HG03045 (cell line): ENCODE results near the gene MGAT2.
"Not testable (repeated sequence)": the region's sequence is repeated elsewhere in the genome, so short reads cannot be mapped to it uniquely, and the experiment has no call there.

Experiments
- ATAC-seq: cut with Tn5 transposase; IDR thresholded peaks from one replicate; pipeline ENCODE4 v1.9.1; 2021; ENCODE audit warnings: mild to moderate bottlenecking, moderate library complexity; ENCODE audit not compliant: unreplicated experiment

The MGAT2 gene

DNA sequence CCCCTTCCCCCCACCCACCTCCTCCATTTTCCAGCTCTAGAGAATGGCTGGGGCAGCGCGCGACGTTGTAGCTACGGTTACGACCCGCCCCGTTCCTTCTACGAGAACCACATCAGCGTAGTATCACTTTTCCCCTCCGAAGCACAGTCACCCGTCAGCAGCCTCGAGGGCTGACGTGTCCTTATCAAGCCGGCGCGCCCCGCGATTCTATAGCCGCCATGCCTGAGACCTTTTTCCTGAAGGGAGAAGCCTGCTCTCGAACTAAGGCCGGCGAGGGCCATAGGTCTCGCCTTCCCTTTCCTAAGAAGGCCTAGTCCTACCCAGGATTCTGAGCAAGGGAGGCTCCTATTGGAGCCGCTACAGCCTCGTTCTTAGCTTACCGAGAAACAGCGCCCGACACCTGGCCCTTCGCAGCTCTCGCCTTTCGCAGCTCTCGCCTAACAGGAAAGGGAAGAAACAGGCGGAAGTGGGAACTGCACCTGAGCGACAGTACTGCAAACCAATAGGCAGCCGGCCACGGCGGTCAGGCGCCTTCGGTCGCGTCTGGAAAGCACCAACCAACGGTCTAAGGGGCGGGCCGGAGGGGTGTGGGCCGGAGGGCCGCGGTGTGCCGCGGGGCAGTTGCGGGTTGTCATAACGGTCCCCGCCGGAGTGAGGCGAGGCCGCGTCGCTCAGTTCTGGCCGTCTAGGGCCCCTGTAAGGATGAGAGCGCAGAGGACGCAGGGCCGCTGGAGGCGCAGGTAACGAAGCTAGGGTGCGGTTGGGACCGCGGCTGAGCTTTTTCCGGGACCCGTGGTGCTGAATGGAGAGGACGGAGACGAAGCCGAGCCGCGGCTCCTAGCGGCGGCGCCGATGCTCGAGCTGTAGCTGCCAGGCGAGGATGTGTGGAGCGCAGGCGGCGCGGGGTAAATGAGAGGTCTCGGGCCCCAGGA, at the start of gene MGAT2, which contains the start of gene RPL36AL:
Gene MGAT2 (plus strand): TSS at position 618 of the 932 bp plus-strand sequence. CDS start 470 bp downstream, outside the sequence.
Gene RPL36AL (minus strand): TSS at position 445 of the 932 bp plus-strand sequence. CDS start 1,522 bp downstream, outside the sequence.
- peak; percentile 93 for ATAC-seq

DNA sequence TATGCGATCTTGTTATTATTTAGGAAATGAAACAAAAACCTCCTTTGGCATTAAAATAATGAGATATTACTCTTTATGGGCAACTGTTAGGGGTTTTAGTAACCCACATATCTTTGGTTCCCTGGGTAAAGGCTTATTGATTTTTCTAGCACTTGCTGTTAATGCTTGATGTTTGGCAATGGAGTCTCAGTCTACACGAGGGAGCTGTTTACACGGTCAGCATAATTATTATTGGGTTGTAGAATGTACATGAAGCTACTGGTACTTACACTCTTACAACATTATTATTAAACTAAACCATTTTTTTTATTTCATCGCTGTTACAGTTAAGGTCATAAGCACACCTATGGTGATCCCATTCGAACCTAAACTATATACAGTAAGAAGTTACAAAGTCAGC, 46.6 kb upstream of the MGAT2 start:
- ATAC-seq: no peak

DNA sequence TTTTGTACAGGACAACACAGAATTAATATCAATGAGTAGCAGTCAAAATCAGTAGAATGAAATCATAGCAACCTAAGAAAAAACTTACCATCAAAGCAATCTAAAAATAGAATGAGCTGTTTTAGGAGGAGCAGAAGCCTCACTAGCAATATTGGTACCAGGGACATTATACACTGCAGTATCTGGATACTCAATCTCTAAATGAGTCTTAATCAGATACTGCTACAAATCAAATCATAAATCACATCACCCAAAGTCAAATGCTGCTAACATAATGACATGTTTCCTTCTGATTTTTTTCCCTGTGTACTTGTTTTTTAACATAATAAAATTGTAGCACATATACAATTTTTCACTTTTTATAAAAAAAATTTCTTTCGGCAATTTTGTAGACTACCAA, 42.5 kb upstream of the MGAT2 start:
- no peak for ATAC-seq

DNA sequence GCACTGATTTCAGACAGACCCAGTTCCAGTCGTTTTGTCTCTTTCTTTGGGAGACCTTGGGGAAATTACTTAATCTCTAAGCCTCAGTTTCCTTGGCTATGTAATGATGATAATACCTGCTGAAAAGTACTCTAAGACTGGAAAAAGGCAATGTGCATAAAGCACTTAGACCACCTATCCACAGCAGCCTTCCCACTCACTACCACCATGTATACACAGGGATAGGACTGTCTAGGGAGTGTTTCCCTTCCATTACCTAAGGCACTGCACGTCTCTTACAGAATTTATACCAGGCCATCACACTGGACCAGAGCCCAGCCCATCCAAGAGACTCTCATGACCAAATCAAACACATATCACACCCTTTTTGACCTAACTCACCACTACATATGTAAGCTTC, 40.8 kb upstream of the MGAT2 start:
- ATAC-seq: no peak

GRCh38 chr14:49581209-49582112, 39.1 kb upstream of the MGAT2 start:
- no peak for ATAC-seq

DNA sequence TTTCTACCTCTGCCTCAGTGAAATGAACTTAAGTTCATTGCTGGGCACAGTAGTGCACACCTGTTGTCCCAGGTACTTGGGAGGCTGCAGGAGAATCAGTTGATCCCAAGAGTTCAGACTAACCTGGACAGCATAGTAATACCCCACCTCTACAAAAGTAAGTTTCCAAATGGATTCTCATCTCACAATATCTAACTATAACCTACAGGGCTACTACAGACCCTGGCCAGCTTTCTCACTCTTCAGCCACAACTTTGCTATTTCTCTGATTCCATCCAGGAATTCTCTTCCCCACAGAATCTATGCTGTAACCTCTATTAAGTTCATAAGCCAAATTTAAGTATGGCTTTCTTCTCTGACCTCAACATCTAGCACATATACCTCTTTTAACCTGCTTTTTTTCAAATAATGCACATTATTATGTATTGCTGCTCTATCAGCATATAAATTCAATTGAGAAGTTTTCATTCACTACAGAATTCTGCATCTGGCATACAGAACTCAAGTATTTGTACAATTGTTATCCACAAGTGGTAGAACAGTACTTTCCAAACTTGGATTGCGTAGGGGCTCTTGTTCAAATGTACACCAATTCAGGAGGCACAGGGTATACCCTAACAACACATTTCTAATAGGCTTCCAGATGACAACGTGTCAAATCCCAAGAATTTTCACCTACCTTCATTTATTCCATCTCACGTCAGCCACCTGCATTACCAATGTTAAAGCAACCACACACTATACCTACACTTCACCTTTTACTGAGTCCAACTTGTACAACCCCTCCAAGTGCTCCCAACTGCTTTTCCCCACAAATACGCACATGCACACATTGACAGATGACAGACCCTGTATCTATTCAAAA, 38.3 kb upstream of the MGAT2 start:
- no peak for ATAC-seq

DNA sequence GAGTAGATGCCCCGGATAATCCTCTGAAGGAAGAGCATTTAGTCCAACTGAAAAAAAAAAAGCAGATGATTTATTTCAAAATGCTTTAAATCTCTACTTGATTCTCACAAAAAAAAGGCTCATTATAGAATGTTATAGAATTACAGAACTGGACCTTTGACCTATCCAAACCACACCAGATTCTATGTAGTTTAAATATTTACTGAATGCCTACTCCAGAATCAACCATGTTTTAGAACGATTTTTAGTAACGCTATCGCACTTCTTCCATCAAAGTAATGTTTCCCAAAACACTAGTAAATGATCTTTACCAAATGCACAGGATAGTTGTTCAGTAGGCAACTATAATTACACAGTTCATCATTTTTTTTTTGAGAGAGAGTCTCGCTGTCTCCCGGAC, 37.0 kb upstream of the MGAT2 start:
- no peak for ATAC-seq

GRCh38 chr14:49584058-49584457, 36.5 kb upstream of the MGAT2 start:
- no peak for ATAC-seq

DNA sequence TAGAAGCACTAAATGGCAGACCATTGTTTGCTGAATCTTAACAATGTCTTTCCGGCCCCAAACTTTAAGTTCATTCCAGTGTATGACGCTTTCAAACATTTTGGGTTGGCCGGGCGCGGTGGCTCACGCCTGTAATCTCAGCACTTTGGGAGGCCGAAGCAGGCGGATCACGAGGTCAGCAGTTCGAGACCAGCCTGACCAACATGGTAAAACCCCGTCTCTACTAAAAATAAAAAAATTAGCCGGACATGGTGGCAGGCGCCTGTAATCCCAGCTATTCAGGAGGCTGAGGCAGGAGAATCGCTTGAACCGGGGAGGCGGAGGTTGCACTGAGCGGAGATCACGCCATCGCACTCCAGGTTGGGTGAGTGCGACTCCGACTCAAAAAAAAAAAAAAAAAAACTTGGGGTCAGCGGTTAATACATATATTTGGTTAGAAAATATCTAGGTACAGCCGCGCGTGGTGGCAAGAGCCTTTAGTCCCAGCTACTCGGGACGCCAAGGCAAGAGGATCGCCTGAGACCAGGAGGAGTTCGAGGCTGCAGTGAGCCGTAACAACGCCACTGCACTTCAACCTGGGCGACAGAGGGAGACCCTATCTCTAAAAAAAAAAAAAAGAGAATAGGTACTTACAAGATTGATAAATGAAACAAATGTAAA, 35.5 kb upstream of the MGAT2 start:
- not testable (repeated sequence) for ATAC-seq

DNA sequence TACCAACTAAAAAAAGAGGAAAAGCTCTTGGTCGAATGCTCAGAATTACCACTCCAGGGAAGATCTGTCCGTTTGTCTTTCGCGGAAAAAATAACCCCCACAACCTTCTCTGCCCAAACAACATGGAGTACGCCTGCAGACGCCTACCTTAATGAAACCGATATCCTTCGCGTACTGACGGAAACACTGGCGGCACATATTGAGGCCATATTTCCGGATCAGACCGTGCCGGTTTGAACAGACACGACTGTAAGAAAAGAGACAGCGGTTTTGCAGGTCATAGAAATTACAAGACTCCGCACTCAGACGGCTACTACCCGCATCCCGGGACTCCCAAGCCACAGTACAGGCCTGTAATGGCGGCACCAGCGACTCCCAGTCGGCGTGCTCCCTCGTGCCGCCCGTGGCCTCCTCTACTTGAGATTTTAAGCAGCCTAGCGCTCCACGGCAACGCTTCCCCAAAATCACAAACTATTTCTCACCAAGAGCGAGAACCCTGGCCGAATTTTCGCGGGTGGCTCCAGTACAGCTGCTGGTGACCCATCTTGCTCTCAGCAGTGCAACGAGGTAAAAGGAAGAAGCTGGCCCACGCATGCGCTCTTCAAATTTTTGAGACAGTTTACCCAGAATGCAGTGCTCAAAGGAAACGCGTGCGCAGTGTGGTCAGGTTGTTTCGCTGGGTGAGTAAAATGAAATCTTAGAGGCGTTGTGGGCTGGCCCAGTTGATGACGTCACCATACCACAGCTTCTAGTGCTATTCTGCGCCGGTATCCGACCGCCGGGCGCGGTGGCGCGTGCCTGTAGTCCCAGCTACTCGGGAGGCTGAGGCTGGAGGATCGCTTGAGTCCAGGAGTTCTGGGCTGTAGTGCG, 34.6 kb upstream of the MGAT2 start, which contains the start of gene RPS29:
Gene RPS29 (minus strand): TSS at position 578 of the 870 bp plus-strand sequence. CDS start 34 bp downstream, at position 544.
- peak; percentile 89 for ATAC-seq

DNA sequence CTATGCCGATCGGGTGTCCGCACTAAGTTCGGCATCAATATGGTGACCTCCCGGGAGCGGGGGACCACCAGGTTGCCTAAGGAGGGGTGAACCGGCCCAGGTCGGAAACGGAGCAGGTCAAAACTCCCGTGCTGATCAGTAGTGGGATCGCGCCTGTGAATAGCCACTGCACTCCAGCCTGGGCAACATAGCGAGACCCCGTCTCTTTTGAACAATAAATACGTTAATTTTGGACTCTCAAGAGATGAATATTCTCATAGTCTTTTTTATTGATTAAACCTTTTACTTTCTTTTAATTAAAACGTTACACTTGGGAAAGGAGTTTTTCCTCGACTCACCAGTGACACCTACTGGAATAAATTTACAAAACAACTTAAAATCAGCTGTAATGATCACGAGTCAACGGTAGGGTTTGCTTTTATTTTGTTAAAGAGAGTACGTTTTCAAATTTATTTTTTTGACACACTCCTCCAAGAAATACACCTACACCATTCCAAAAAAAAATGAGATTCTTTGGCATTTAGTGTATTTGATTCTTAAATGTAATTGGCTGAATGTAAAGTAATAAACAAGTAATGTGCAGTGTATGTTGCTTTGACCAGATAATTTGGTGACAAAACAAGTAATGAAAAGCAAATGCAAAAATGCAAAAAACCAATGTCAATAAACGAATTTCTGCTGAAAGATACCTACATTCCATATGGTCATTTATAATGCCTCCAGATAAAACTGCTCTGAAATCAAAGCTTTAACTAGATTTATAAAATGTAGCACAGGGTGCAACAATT, 33.7 kb upstream of the MGAT2 start:
- peak; percentile 29 for ATAC-seq

DNA sequence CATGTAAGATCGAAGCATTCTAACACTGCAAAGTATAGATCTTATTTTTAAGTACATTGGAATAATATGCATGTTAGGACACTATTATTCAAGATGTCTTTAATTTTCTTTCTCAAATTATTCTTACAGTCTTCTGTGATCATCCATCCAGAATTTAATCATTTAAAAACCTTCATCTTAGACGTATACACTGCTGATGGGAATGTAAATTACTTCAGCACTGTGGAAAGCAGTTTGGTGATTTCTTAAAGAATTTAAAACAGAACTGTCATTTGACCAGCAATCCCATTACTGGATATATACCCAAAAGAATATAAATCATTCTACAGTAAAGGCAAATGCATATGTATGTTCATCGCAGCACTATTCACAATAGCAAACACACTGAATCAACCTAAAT, 31.2 kb upstream of the MGAT2 start:
- ATAC-seq: no peak

DNA sequence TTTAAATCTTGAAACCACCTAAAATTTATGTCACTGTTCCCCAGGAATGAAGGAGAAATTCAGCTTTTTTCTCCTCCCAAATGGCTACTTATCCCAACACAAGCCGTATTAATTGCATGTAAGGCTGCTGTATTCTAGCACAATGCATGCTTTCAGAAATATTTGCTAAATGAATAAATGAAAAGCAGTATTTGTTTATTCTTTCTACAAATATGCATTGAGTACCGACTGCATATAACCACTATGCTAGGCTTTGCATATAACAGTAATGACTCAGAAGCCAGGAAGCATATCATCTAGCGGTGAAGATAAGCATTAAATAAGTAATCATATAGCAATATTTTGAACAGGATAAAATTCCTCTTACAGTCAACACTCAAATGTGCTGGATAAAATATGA, 27.6 kb upstream of the MGAT2 start:
- no peak for ATAC-seq

DNA sequence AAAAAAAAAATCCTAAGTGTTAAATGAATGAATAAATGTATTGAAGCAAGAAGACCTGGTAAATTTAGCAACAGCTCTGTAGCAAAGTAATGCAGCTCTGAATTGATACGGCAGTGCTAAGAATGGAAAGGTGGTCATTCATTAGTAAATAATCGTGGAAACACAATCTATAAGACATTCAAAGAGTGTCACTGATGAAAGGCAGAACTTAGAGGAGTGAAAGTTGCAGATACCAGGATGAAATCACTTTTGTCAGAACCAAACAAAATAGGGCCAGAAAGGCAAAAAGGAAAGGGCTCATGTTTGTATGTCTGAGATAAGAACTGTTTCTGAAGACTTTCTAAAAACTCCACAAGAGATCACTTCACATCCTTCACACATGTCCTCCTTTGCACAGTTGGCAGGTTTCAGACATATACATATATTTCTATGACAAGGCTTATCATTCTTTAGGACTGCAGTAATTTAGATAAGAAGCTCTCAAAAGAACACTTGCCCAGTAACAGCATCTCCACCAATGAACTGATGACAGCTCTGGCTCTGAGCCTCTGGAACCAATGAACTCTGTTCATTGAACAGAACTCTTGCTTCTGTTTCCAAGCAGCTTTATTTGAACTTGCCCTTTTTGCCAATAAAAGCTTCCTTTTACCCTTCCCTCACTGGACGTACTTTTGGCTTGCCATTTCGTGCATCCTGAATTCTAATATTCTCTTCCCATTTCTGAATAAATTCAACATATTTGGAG, 26.1 kb upstream of the MGAT2 start:
- no peak for ATAC-seq

DNA sequence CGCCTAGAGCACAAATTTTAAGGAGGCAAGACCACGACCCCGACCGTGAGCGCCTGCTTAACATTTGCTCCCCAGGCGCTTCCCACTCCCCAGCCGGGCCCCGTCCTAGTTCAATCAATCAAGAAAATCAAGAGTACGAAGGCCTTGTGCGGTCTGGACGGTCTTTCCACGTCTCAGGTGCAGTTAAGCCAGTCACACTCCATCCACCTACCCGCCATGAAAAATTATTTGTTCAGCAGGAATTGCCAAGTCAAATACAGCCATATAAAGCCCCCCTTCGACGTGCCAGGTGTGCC, 22.5 kb upstream of the MGAT2 start:
- ATAC-seq: no peak

DNA sequence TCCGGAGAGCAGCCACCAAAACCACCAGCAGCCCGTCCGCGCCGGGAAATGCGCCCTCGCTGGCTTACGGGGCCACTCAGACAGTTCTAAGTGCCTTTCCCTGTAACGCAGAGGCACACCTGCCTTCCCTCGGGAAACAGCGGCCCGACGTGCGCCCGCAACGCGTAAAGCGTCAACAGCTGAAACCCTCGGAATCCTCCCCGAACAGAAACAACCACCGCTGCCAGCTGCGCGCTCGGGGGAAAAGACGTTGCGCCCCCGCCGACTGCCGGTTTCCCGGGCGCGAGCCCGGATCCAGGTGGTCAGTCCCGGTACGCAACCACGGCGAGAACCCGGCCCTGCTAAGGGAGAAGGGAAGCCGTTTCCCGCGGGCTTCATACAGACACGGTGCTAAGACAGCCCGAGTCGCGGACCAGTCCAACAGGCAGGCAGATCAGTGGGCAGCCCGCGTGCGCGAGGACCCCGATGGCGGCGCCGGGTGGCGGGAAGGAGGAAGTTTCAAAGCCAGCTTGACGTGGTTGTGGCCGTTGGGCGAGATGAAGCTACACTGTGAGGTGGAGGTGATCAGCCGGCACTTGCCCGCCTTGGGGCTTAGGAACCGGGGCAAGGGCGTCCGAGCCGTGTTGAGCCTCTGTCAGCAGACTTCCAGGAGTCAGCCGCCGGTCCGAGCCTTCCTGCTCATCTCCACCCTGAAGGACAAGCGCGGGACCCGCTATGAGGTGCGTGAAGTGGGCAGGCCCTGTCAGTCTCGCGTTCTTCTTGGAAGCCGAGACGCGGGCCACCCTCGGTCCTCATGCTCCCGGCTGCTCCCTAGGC, 21.9 kb upstream of the MGAT2 start, which contains the start of gene LRR1:
Gene LRR1 (plus strand): TSS at position 456 of the 816 bp plus-strand sequence. CDS start 81 bp downstream, at position 537.
- peak; percentile 57 for ATAC-seq

- ATAC-seq: no peak
Measured at GRCh38 chr14:49607583-49607982, 13.0 kb upstream of the MGAT2 start.
